SKM-1 (cell line): Measurements from ENCODE around the gene CRYAB.
"Not testable (repeated sequence)": the region's sequence is repeated elsewhere in the genome, so short reads cannot be mapped to it uniquely, and the experiment has no call there.

ENCODE experiments used
- DNase-seq: peaks from one replicate; lab custom pipeline; 2025; ENCODE audit not compliant: unreplicated experiment; lab: John Stamatoyannopoulos, UW

The CRYAB gene

DNA sequence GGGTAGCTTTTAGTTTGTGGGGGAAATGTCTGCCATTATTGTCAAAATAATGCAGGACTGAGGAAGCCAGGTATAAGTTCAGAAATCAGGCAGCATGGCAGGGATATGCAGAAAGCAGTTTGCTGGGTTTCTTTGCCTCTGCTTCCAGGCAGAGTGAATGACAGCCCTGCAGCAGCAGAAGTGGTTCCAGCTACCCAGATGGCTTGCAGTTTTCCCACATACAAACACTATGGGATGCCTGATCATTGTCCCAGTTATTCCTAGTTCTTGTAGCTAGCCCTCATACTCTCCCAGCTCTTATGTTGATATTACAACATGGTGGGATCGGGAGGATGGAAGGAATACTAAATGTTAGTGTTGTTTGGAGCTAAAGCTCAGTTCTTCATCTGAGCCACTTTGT lies 22.7 kb upstream of the CRYAB start:
- no peak for DNase-seq

DNA sequence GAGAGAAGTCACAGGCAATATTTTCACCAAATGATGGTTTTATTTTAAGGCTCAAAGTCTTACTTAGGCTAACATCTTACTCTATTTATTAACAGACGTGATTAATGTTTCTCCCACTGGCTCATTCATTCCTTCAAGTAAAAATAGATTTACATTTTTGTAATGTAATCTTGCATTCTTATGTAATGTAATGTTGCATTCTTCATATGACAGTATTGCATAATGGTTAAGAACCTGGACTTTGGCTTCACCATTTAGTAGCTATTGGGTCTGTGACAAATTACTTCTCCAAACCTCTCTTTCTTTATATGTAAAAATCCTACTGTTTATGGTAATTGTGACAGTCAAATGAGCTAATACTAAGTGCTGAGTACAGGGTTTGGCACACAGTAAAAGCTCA lies 22.3 kb upstream of the CRYAB start:
- DNase-seq, result no peak

DNA sequence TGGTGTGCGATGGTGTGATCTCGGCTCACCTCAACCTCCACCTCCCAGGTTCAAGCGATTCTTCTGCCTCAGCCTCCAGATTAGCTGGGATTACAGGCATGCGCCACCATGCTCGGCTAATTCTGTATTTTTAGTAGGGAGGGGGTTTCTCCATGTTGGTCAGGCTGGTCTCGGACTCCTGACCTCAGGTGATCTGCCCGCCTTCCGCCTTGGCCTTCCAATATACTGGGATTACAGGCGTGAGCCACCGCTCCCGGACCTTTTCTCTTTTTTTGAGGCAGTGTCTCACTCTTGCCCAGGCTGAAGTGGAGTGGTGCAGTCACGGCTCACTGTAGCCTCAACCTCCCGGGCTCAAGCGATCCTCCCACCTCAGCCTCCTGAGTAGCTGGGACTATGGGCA lies 21.6 kb upstream of the CRYAB start:
- DNase-seq, result not testable (repeated sequence)

DNA sequence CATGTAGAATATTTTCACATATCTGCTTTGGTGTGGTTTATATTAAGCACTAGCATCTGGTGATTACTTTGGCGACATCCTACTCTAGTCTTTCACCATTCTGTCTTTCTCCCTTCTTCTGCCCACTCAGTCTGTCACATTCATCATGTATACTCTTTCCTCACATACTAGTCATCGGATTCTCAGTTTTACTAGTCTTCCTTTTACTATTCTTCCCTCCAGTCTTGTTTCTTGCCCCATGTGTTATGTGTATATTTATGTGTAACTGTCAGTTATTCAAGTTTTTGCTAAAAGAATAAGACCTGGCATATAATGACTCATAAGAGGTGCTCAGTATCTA lies 21.0 kb upstream of the CRYAB start:
- DNase-seq, result no peak

DNA sequence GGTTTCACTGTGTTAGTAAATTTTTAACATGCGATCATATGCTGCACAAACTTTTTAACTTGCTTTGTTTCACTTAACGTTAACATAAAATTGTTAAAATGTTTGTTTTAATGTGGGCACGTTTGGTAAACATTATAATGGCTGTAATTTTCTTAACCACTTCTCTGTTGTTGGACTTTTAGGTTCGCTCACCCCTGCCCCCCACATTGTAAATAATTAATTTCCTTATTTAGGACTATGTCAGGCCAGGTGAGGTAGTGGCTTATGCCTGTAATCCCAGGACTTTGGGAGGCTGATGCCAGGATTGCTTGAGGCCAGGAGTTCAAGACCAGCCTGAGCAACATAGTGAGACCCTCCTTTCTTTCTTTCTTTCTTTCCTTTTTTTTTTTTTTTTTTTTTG lies 18.9 kb upstream of the CRYAB start:
- DNase-seq, result no peak

DNA sequence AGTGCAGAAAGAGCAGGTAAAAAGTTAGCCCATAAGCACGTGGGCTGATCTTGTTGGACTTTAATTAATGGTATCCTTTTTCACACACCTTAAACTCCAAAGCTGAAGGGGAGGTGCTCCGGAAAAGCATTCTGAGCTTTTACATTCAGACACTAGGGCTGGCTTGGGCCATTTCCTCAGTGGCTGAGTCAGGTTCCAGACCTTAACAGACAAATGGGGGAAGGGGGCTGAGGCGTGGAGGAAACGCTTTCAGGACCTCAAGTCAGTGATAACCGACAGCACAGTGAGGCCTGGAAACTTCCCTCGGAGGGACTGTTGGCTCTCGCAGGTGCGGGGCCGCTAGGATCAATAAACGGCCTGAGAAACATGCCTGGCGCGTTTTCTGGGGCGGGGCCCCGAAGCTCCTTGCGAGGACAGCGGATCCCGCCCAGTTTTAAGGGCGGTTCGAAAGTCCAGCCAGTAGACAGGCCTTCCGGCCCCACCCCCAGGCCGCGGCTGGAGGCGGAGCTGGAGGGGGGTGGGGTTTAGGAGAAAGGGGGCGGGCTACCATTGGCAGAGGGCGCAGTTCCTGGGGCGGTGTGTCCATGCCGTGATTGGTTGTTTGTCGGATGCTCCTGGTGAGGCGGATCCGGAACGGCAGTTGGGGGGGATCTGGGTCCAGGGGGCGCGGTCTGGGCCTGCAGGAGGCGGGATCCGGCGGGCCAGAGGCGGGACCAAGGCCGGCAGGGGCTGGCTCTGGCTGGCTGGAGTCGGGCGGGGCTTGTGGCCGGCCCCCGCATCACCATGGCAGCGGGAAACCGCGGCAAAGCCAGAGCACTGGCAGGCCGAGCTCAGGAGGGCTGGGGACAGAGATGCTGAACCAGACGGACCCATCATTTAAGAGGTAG lies 15.2 kb upstream of the CRYAB start:
- DNase-seq, result peak; percentile 90

DNA sequence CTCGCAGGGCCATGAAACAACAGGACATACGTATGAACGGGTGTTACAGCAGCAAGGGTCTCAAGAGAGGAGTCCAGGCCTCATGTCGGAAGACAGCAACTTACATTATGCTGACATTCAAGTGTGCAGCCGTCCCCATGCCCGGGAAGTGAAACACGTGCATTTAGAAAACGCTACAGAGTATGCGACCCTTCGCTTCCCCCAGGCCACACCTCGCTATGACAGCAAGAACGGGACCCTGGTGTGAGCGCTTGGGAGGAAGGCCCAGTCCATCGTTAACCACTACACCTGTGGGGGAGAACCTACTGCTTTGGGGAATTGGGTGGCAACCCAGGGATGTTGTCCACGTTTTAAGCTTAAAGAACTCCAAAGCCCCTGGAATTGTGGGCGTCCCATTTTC lies 14.4 kb upstream of the CRYAB start:
- DNase-seq, result no peak

DNA sequence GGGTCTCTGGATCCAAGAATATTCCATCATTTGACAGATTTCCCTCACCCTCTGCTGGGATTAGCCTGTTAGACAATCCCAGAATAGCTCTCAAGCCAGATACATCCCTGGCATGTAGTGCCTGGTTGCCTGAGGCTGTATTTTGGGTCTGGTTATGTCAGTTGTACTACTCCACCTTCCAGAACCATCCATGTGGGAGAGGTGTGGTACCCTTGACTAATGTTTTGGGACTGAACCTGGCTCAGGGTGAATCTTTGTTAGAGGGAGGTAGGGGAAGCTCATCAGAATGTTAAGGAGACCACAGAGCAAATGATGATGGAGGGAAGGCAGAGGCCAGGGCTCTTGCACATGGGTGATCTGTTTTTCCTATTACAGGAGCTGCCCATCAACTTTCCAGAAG lies 12.4 kb upstream of the CRYAB start:
- no peak for DNase-seq

DNA sequence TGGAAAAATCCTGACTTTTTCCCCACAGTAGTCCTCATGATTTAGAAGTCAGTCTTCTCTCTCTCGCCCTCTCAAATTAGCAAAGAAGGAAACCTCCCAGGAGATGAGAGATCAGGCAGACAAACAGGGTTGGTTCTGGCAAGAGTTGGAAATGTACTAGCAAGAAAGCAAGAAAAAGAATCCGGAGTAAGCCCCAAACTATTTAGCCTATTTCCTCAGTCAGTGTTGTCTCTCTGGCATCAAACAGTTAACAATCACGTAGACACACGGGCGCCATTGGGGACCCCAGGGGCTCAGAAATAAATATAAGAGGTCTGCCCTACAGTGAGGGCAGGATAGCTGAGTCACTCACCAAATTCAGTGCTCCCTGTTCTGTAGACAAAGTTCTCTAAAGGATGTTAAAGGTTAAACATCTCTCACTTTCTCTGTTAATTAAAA lies 11.8 kb upstream of the CRYAB start:
- no peak for DNase-seq

DNA sequence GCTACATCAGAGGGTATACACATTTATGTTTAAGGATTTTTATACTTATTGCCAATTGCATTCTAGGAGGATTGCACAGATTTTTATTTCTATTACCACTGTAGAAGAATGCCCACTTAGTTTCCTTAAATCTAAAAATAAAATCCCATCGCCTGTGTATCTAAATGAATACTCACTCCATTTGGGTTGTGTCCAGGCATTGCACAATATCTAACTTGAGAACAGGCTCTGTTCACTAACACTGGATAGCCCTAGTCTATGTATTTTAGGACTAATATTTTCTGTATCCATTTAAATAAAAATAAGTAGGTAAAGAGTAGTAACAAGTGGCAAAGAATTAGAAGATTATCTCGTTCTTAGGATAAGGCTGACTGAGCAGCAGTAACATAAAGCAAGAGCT lies 11.2 kb upstream of the CRYAB start:
- no peak for DNase-seq

DNA sequence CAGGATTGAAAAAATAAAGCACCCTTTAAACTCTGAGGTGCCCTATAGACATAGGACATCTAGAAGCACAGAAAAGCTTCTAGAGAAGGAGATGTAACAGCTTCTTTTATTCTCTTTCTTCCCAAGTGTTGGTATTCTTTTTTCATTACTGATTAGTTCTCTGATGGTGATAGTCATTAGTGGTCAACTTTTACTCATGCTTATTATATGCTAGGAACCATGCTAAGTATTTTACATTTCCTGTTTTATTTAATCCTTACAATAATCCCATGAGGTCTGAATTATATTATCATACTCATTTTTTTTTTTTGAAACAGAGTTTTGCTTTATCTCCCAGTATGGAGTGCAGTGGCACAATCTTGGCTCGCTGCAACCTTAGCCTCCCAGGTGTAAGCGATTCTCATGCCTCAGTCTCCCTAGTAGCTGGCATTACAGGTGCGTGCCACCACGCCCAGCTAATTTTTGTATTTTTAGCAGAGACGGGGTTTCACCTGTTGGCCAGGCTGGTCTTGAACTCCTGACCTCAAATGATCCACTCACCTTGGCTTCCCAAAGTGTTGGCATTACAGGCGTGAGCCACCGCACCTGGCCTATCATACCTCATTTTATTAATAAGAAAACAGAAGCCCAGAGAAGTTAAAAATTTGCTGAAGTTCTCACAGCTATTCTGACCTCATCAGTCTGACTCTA lies 10.1 kb upstream of the CRYAB start:
- DNase-seq, result no peak

DNA sequence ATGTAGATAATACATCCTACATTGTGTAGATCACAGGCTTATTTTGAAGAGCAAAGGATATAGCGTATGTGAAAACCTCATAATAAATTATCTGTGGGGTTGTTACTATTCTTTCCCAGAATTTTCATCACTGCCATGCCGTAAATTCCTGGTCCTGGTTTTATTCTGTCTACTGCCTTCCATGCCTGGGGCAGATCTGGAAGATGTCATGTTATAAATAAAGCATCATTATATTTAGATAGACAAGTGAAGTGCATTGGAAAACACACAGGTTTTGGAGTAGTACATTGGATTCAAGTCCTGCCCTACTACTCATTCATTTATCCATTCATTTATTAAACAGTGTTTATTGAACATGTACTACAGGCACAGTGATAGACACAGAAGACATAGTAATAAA lies 9.3 kb upstream of the CRYAB start:
- DNase-seq, result no peak

DNA sequence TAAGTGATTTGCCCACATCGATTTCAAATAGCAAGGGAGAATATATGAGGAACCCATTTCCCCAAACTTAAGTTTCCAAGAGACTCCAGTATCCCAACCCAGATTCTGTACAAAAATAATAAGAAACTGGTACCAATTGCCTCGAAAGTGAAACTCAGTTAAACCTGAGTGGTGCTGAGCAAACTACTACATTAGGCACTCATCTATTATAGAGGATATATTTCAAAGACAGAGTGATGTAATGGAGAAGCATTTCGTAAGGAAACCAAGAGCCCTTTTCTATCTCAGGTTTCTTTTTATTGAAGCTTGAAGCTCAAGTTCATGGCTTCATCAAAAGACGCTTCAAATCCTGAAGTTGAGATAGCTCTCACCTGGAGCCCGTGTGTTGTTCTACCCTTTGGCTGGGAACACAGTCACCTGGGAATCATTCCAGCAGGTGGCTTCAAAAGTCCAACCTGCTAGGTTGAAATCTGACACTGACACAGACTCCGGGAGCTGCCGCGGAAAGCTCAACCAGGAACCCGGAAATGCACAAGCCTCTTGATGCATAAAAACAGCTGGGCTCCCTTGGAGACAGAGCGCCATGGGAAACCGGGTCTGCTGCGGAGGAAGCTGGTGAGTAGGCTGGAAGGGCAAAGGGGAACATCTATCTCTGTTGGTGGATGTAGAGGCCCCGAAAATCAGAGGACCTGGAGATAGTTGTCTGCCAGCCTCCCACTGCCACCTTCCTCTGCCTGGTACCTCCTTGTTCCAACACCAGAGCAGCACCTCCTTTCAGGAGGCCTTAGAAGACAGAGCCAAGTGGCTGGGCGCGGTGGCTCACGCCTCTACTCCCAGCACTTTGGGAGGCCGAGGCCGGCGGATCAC lies 7.1 kb upstream of the CRYAB start, which contains the start of gene C11orf52:
C11orf52 (plus strand) TSS at position 524 of the 867 bp plus-strand sequence; CDS start at position 584, 60 bp downstream.
- DNase-seq, result no peak

DNA sequence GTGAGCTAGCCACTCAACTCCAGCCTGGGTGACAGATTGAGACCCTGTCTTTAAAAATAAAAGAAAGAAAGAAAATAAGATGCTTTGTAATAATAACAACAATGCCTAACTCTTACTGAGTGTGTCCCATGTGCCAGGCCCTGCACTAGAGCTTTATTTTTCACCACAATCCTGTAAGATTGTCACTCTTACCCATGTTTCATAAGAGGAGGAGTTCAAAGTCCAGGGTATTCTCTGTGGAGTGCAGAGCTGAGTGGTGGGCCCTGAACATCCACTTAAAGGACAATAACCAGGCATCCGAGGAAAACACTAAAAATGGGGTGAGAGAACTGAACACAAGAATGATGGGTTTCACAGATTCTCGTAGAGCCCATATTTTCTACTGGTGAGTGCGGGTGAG lies 6.2 kb upstream of the CRYAB start:
- DNase-seq, result no peak

DNA sequence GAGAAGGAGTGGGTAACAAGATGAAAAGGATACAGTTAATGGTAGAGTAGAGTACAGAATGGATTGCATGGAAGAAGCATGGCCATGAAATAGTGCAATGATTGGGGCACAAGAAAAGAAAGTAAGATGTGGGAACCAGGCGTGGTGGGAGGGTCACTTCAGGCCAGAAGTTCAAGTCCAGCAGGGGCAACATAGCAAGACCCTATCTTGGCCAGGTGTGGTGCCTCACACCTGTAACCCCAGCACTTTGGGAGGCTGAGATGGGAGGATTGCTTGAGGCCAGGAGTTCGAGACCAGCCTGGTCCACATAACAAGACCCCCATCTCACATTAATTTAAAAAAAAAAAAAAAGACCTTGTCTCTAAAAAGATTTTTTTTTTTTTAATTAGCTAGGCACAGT lies 5.7 kb upstream of the CRYAB start:
- no peak for DNase-seq

DNA sequence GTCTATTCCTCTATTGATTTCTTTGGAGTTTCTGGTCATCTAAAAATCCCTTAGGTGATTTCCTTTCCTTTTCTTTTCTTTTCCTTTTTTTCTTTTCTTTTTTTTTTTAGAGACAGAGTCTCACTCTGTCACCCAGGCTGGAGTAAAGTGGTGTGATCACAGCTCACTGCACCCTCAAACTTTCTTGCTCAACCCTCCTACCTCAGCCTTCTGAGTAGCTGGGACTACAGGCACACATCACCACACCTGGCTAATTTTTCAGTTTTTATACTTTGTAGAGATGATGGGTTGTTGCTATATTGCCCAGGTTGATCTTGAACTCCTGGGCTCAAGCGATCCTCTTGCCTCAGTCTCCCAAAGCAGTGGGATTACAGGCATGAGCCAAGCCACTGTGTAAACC lies 5.2 kb upstream of the CRYAB start:
- DNase-seq, result no peak

DNA sequence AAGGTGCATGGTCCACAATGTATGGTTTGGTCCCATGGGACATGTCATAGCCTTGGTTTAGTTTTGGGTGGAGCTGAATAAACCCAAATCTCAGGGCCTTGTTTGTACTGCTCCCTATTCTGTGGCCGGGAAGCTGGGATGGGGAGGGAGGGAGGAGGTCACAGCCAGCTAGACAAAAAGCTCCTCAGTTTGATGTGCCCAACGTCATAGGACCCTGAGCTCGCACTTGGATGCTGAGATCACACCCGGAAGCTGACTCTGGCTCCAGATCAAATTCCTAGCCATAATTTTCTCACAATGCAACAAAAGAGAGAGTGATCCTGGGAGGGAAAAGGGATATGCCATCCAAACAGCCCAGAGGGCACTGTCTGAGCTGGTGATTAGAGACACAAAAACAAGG lies 2.4 kb upstream of the CRYAB start:
- no peak for DNase-seq

DNA sequence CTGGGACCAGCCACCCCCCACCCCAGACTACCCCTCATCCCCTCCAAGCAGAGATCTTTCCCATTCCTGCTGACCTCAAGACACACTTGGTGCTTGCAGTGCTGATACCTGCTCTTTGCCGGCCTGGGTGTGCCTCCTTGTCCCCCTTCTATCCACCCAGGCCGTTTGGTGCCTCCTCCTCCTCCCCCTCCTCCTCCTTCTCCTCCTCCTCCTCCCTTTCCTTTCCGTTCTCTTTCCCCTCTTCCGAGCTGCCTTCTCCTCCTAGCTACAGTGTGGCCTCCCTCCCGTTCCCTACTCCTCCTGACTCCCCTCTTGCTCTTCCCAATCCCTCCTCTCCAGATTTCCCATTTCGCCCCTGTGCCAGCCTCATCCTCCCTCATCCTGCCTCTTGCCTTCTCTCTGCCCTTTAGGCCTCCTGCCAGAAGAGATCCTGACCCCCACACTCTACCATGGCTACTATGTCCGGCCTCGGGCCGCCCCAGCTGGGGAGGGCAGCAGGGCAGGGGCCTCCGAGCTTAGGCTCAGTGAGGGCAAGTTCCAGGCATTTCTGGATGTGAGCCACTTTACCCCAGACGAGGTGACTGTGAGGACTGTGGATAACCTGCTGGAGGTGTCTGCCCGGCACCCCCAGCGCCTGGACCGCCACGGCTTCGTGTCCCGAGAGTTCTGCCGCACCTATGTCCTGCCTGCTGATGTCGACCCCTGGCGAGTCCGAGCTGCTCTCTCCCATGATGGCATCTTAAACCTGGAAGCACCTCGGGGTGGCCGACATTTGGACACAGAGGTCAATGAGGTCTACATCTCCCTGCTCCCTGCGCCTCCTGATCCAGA lies 1.7 kb upstream of the CRYAB start:
- no peak for DNase-seq

DNA sequence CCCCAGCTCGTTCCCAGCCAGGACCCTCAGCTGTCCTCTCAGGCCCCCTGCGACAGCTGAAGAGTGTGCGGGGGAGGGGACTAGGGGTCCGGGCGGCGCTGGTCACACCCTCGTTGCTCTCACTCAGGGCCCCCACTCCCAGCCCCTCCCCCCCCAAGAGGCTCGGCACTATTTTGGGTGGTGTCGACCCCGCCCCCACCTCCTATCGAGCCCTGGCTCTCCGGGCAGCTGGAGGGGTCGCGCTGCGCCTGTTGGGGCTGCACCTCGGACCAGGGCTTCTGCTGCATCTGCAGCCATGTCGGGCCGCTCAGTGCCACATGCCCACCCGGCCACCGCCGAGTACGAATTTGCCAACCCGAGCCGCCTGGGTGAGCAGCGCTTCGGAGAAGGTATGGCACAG lies 965 bp upstream of the CRYAB start, which contains the start of gene HSPB2:
HSPB2 (plus strand) TSS at position 200 of the 400 bp plus-strand sequence; CDS start at position 296, 96 bp downstream.
- no peak for DNase-seq
